H9 (cell line): ENCODE results near the gene TCF7L2. TPM values are rescaled to one million over a fixed set of nuclear protein-coding genes. Genes with fewer than 3 reads are reported as not detected.

ENCODE experiments used
- DNase-seq: peaks from one replicate; pipeline ENCODE4 v3.0.0-alpha.2; 2017
- H2AFZ ChIP-seq: one replicate; pipeline ENCODE4 v1.6.1; 2013; ENCODE audit warnings: mild to moderate bottlenecking, low read length, control low read depth, moderate library complexity
- H2AK5ac ChIP-seq: 2 replicates; pipeline ENCODE4 v1.6.1; 2013; ENCODE audit warnings: low read length, control low read depth, mixed read lengths; ENCODE audit not compliant: insufficient read length
- H2BK120ac ChIP-seq: one replicate; pipeline ENCODE4 v1.6.1; 2013; ENCODE audit warnings: low read depth, mild to moderate bottlenecking, low read length, control low read depth, inconsistent platforms; ENCODE audit not compliant: poor library complexity, severe bottlenecking
- H2BK12ac ChIP-seq: 2 replicates; pipeline ENCODE4 v1.6.1; 2013; ENCODE audit warnings: low read length, control low read depth, mixed read lengths, low read depth; ENCODE audit not compliant: insufficient read length
- H2BK15ac ChIP-seq: 2 replicates; pipeline ENCODE4 v1.6.1; 2013; ENCODE audit warnings: low read depth, low read length, control low read depth
- H2BK20ac ChIP-seq: one replicate; pipeline ENCODE4 v1.6.1; 2013; ENCODE audit warnings: low read depth, mild to moderate bottlenecking, low read length, control low read depth, inconsistent platforms; ENCODE audit not compliant: poor library complexity, severe bottlenecking
- H2BK5ac ChIP-seq: 2 replicates; pipeline ENCODE4 v1.6.1; 2013; ENCODE audit warnings: low read length, control low read depth, mixed read lengths; ENCODE audit not compliant: insufficient read length
- H3K14ac ChIP-seq: 2 replicates; pipeline ENCODE4 v1.6.1; 2013; ENCODE audit warnings: low read length, control low read depth; ENCODE audit not compliant: insufficient read depth
- H3K18ac ChIP-seq: 2 replicates; pipeline ENCODE4 v1.6.1; 2013; ENCODE audit warnings: low read depth, mild to moderate bottlenecking, mixed read lengths, low read length, control low read depth; ENCODE audit not compliant: insufficient read length
- H3K23ac ChIP-seq: 2 replicates; pipeline ENCODE4 v1.6.1; 2013; ENCODE audit warnings: low read length, control low read depth, mixed read lengths, low read depth; ENCODE audit not compliant: insufficient read length
- H3K23me2 ChIP-seq: 2 replicates; pipeline ENCODE4 v1.6.1; 2013; ENCODE audit warnings: low read depth, mild to moderate bottlenecking, mixed read lengths, low read length, control low read depth; ENCODE audit not compliant: insufficient read length, poor library complexity, severe bottlenecking
- H3K27ac ChIP-seq: 2 replicates; pipeline ENCODE4 v1.5.1; 2013; ENCODE audit warnings: low read length, control low read depth, mixed read lengths, low read depth; ENCODE audit not compliant: insufficient read length
- H3K27me3 ChIP-seq: 2 replicates; pipeline ENCODE4 v1.6.1; 2013; ENCODE audit warnings: low read length, control low read depth, inconsistent platforms; ENCODE audit not compliant: insufficient read depth
- H3K4ac ChIP-seq: 2 replicates; pipeline ENCODE4 v1.6.1; 2013; ENCODE audit warnings: low read depth, mild to moderate bottlenecking, control low read depth, inconsistent platforms, low read length, moderate library complexity
- H3K4me1 ChIP-seq: 2 replicates; pipeline ENCODE4 v1.6.1; 2013; ENCODE audit warnings: low read length, control low read depth, inconsistent platforms; ENCODE audit not compliant: insufficient read depth
- H3K4me2 ChIP-seq: 2 replicates; pipeline ENCODE4 v1.6.1; 2013; ENCODE audit warnings: low read length, control low read depth, mixed read lengths; ENCODE audit not compliant: insufficient read length, insufficient read depth
- H3K56ac ChIP-seq: 2 replicates; pipeline ENCODE4 v1.6.1; 2013; ENCODE audit warnings: low read depth, mild to moderate bottlenecking, mixed read lengths, low read length, control low read depth; ENCODE audit not compliant: insufficient read length
- H3K79me1 ChIP-seq: 2 replicates; pipeline ENCODE4 v1.6.1; 2013; ENCODE audit warnings: low read depth, mild to moderate bottlenecking, moderate library complexity, low read length, control low read depth, inconsistent platforms; ENCODE audit not compliant: insufficient read depth, poor library complexity, severe bottlenecking
- H3K79me2 ChIP-seq: 2 replicates; pipeline ENCODE4 v1.6.1; 2013; ENCODE audit warnings: low read length, control low read depth, inconsistent platforms; ENCODE audit not compliant: insufficient read depth
- H3K9ac ChIP-seq: 2 replicates; pipeline ENCODE4 v1.6.1; 2013; ENCODE audit warnings: low read length, control low read depth, mixed read lengths; ENCODE audit not compliant: insufficient read length; ENCODE audit errors: extremely low read depth
- H3K9me3 ChIP-seq: one replicate; pipeline ENCODE4 v1.6.1; 2013; ENCODE audit warnings: low read depth, low read length, inconsistent platforms; ENCODE audit not compliant: control insufficient read depth
- H3T11ph ChIP-seq: one replicate; pipeline ENCODE4 v1.6.1; 2013; ENCODE audit warnings: mild to moderate bottlenecking, low read length, control low read depth, inconsistent platforms
- H4K20me1 ChIP-seq: one replicate; pipeline ENCODE4 v1.6.1; 2013; ENCODE audit not compliant: control insufficient read depth, insufficient read length, insufficient read depth
- H4K5ac ChIP-seq: 2 replicates; pipeline ENCODE4 v1.6.1; 2013; ENCODE audit warnings: low read depth, mild to moderate bottlenecking, mixed read lengths, low read length, control low read depth; ENCODE audit not compliant: insufficient read length
- H4K8ac ChIP-seq: replicated peaks from 2 replicates; pipeline ENCODE4 v1.6.1; 2013; ENCODE audit warnings: low read length, control low read depth, mixed read lengths, low read depth; ENCODE audit not compliant: insufficient read length
- H4K91ac ChIP-seq: 2 replicates; pipeline ENCODE4 v1.6.1; 2013; ENCODE audit warnings: low read depth, mild to moderate bottlenecking, moderate library complexity, mixed read lengths, low read length, control low read depth; ENCODE audit not compliant: insufficient read length
- H3K27ac Mint-ChIP-seq, 3 experiments: 2 replicates in 2 of 3; 3 replicates in 1 of 3; pipeline ENCODE4 v1.8.0; 2020 to 2021; ENCODE audit warnings: mixed read lengths in 3 of 3, mild to moderate bottlenecking in 1 of 3, moderate library complexity in 1 of 3
- H3K27me3 Mint-ChIP-seq: 2 replicates; pipeline ENCODE4 v1.8.0; 2021; ENCODE audit warnings: low read depth, mild to moderate bottlenecking, moderate library complexity, mixed read lengths
- H3K36me3 Mint-ChIP-seq, 3 experiments: 2 replicates in 2 of 3; 3 replicates in 1 of 3; pipeline ENCODE4 v1.8.0; 2020 to 2021; ENCODE audit warnings: low read depth in 3 of 3, mixed read lengths in 3 of 3; ENCODE audit not compliant: insufficient read depth in 1 of 3
- H3K4me1 Mint-ChIP-seq, 2 experiments: 2 replicates each; pipeline ENCODE4 v1.8.0; 2020; ENCODE audit warnings: mixed read lengths in 2 of 2
- H3K4me3 Mint-ChIP-seq, 2 experiments: 2 replicates in 1 of 2; 3 replicates in 1 of 2; pipeline ENCODE4 v1.8.0; 2020 to 2021; ENCODE audit warnings: mild to moderate bottlenecking in 2 of 2, mixed read lengths in 2 of 2, moderate library complexity in 1 of 2
- H3K9me3 Mint-ChIP-seq, 2 experiments: 2 replicates in 1 of 2; 3 replicates in 1 of 2; pipeline ENCODE4 v1.8.0; 2020; ENCODE audit warnings: mild to moderate bottlenecking in 2 of 2, mixed read lengths in 2 of 2, moderate library complexity in 1 of 2
- CTCF ChIP-seq: fragments of 200-600 bp; sonication (generic); conservative IDR thresholded peaks from 3 replicates; pipeline ENCODE4 v1.8.0; 2021; ENCODE audit warnings: antibody characterized with exemption, mild to moderate bottlenecking
- WGBS: extraction: QIAGEN DNeasy Blood & Tissue Kit; methylation state at CpG from one replicate; pipeline ENCODE4 v1.1.7; 2013; ENCODE audit warnings: missing lambda C conversion rate, low lambda C conversion rate, mixed read lengths; ENCODE audit not compliant: insufficient read length; ENCODE audit errors: extremely low coverage; 5-methylcytosine and 5-hydroxymethylcytosine counted together
- total RNA-seq: library from RNA; stranded (reverse); gene quantifications from 2 replicates; pipeline ENCODE4 v1.2.1, GENCODE V29; 2021

The TCF7L2 gene
- total RNA-seq, 1 experiment from 2014 or later: 71.1 TPM

GRCh38 chr10:113169853-113170460, 219.9 kb downstream of the TCF7L2 start:
- Histone ChIP-seq H2AK5ac (no peak overlapping the region), H3K9ac (no peak overlapping the region), H3K23me2 (no peaks in the 10 kb centered on the region), H3K27me3 (no peaks in the 10 kb centered on the region), H3K4me2 (no peak overlapping the region), H4K8ac (no peak overlapping the region), H2BK12ac (no peak overlapping the region), H4K5ac (no peak overlapping the region), H2AFZ (no peak overlapping the region), H4K91ac (no peak overlapping the region), H3K4ac (no peak overlapping the region), H2BK5ac (no peak overlapping the region), H4K20me1 (no peaks in the 10 kb centered on the region), H3K56ac (no peak overlapping the region), H3K27ac (no peak overlapping the region), H3T11ph (no peak overlapping the region), H2BK120ac (no peak overlapping the region), H2BK20ac (no peak overlapping the region), H3K4me1 (peaks cover 5% of the 10 kb centered on the region; the same call in 1 of the 2 replicates), H2BK15ac (no peak overlapping the region), H3K23ac (no peak overlapping the region), H3K79me2 (no peaks in the 10 kb centered on the region), H3K79me1 (no peaks in the 10 kb centered on the region), H3K14ac (no peak overlapping the region), H3K9me3 (no peaks in the 10 kb centered on the region), H3K18ac (no peak overlapping the region)
- peak overlapping the region; percentile 6 to 97 (median 59); a peak in 4 of 7 replicates for H3K27ac Mint-ChIP-seq
- no peaks in the 10 kb centered on the region; the same call in 1 of the 2 replicates for H3K27me3 Mint-ChIP-seq
- H3K9me3 Mint-ChIP-seq: no peaks in the 10 kb centered on the region; a peak in 1 of 5 replicates
- no peak for TF ChIP-seq CTCF
- no peak overlapping the region; a peak in 1 of 5 replicates for H3K4me3 Mint-ChIP-seq
- DNase-seq: no peak
- peaks cover 40 to 53% of the 10 kb centered on the region in 2 experiments for H3K4me1 Mint-ChIP-seq
- H3K36me3 Mint-ChIP-seq: peaks cover 3 to 15% (median 8%) of the 10 kb centered on the region in 3 experiments; a peak in 4 of 7 replicates
- no CpG with 5 or more reads among the region's 14 CpGs for WGBS
